Medulla oblongata (tissue), 1 donor: ENCODE measurements around the gene IQCE.

ENCODE experiments used
- DNase-seq: peaks from one replicate; pipeline ENCODE4 v3.0.0-alpha.2; 2015; ENCODE audit errors: extremely low spot score

Gene IQCE

DNA sequence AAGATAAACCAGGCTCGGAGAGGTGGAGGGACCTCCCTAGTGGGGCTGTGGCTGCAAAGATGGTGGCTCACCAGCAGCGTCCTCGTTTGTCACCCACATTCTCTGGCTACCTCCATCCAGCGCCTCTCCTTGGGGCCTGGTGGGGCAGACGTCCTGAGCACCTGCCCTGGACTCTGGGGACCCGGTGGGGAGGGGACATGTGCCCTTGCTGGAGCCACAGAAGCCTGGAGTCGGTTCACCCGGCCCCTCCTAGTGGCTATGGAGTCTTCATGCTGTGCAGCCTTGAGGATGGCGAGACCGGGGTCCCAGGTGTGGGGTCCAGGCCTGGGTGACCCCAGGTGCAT lies 87.5 kb downstream of the IQCE start:
- DNase-seq = no peak

DNA sequence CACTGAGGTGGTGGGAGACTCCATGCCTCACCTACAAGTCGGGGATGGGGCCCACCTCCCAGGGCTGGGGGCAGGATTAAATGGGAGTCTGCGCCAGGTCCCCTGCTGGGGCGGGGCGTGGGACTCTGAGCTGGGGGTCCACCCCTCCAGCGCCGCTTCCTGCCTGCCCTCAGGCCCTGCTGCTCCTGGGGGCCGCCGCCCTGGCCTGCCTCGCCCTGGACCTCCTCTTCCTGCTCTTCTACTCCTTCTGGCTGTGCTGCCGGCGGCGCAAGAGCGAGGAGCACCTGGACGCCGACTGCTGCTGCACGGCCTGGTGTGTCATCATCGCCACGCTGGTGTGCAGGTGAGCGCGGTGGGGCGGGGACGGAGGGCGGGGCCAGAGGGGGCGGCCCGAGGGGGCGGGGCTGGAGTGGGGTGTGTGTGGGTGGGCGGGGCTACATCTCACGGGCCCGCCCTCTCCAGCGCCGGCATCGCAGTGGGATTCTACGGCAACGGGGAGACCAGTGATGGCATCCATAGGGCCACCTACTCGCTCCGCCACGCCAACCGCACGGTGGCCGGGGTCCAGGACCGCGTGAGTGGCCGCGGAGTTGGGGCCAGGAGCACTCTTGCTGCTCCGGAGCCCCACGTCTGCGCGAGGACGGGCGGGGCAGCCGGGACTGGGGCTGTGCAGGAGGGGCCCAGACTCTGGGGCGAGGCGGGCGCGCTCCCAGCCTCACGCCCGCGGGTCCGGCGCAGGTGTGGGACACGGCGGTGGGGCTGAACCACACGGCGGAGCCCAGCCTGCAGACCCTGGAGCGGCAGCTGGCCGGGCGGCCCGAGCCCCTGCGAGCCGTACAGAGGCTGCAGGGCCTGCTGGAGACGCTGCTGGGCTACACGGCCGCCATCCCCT lies 88.1 kb downstream of the IQCE start:
- no peak for DNase-seq

DNA sequence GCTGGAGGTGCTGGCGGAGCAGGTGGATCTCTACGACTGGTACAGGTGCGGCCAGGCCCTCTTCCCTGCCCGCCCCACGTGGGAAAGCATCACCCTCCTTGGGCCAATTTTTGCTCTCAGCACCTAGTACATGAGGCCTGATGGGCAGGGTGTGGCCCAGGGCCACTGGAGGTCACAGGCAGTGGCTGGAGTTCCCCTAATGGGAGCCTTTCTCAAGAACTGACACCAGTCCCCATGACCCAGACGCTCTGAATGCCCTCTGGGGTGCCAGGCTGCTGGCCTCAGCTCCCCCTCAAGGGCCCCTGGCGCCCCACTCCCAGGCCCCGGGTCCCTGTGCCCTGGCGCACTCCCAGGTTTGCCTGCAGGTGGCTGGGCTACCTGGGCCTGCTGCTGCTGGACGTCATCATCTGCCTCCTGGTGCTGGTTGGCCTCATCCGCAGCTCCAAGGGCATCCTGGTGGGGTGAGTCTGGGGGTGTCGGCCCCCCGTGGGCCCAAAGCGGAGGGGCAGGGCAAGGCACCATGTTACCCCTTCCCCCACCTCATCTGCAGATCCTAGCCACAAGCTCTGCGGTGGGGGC lies 88.9 kb downstream of the IQCE start:
- no peak for DNase-seq

DNA sequence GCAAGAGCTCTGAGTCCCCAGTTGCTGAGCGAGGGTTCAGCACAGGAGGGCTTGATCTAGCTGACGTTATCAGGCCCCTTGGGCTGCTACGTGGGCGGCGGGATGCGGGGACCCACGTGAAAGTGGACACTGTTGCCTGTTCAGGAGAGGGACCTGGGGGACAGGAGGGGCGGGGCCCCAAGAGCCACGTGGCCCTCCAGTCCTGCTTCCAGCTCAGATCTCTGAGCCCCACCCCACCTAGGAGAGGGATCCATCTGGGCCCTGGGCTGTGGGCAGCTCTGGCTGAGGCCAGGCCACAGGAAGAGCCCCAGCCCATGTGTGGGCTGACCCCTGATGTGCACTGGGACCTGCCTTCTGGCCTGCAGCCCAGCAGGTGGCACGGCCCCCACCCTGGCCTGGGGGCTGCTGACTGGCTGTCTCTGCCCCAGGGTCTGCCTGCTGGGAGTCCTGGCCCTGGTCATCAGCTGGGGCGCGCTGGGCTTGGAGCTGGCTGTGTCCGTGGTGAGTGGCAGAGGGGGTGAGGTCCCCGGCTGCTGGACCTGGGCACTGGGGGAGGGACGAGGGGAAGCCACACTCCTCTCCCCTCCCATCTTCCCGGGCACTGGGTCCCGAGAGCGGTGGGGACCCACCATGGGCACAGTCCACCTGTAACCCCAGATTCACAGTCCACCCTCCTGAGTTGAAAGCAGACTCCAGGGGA lies 90.5 kb downstream of the IQCE start:
- no peak for DNase-seq

GRCh38 chr7:2649991-2650390 lies 91.2 kb downstream of the IQCE start:
- no peak for DNase-seq

DNA sequence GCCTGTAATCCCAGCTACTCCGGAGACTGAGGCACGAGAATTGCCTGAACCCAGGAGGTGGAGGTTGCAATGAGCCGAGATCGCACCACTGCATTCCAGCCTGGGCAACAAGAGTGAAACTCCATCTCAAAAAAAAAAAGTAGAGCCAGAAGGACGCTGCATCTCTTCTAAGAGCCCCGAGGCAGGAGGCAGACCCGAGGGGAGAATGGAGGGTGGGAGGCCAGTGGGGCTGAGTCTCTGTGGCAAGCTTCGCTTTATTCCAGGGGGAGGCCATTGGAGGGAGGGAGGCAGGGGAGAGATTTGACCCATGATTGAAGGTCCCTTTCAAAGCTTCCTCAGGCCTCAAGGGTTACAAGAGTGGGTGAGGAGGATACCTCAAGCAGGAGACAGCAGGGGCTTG lies 91.7 kb downstream of the IQCE start:
- no peak for DNase-seq

- DNase-seq = no peak
Observed at GRCh38 chr7:2651336-2651735, 92.6 kb downstream of the IQCE start.

DNA sequence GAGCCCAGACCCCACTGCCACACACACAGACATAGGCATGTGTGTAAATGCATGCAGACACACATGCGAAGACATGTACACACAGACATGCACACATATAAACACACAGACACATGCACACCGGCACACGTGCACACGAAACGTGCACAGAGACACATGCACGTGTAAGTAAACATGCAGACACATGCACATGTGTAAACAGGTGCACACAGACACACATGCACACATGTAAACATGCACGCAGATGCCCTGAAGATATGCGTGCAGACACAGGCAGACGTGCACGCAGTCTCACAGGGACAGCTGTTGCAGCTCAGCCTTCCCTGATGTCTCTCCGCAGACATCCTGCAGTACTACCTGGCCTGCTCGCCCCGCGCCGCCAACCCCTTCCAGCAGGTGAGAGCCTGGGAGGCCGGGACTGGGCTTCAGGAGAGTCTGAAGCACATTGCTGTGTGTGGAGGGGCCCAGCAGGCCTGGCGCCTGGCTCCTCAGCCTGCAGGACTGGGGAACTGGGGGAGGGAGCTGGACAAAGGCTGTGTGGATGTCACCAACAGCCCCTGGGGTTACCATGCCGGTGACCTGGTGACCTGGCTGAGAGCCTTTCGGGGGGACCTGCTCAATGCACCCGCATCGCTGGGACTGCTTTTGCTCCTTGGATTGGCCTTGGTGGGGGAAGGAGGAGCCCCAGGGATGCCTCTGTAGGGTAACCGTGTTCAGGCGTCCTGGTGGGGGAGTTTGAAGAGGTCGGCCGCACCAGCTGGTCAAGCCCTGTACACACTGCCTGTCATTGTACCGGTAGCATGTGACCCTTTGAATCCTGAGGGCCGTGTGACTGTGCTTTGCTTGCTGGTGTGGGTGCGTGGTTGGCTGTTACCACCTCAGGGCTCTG lies 93.3 kb downstream of the IQCE start:
- DNase-seq = no peak

DNA sequence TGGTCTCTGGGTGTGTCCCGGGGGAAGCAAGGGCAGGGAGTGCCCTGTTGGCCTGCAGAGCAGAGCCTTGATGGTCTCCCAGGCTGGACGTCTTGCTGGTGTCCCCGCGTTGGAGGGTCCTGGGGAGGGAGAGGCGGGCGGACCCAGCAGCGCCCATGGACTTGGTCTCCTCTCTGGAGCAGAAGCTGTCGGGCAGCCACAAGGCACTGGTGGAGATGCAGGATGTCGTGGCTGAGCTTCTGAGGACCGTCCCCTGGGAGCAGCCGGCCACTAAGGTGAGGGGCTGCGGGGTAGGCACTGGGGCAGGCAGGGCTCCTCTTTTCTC lies 93.9 kb downstream of the IQCE start:
- no peak for DNase-seq

DNA sequence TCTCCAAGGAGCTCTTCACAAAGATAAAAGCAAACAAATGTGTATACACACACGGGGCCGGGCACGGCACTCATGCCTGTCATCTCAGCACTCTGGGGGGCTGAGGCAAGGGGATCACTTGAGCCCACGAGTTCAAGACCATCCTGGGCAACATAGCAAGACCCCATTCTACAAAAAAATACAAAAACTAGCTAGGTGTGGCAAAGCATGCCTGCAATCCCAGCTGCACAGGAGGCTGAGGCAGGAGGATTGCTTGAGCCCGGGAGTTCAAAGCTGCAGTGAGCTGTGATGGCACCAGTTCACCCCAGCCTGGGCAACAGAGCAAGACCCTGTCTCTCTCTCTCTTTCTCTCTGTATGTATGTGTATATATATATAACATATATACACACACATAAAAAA lies 95.3 kb downstream of the IQCE start:
- DNase-seq = no peak

- DNase-seq = no peak
Observed at GRCh38 chr7:2655870-2656614, 97.3 kb downstream of the IQCE start.

- DNase-seq = no peak
Observed at GRCh38 chr7:2657208-2657607, 98.4 kb downstream of the IQCE start.

DNA sequence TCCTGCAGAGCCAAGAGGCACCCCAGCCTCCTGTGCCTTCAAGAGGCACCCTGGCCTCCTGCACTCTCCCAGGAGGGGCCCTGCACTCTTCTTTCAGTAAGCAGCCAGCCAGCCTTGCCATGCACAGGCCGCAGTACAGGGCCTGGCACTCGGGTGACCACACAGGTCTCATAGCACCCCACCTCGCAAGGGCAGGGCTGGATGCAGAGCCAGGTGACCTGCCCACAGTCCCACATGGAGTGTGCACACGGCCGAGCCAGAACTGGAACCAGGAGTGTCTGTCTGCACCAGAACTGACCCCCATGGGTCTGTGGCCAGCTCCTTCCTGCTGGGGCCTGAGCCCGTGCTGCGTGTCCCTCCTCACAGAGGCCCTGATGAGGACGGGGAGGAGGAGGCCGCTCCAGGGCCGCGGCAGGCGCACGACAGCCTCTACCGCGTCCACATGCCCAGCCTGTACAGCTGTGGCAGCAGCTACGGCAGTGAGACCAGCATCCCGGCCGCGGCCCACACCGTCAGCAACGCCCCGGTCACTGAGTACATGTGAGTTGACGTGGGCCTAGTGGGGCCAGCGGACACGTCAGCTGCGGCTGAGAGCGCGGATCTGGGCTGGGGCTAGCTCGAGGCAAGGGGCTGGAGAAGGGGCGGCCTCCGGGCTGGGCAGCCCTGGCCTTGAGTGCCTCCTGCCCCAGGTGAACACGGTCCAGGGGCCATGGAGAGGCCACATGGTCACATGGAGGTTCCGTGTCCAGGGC lies 99.3 kb downstream of the IQCE start:
- no peak for DNase-seq

- no peak for DNase-seq
Observed at GRCh38 chr7:2658941-2659340, 100.2 kb downstream of the IQCE start.

DNA sequence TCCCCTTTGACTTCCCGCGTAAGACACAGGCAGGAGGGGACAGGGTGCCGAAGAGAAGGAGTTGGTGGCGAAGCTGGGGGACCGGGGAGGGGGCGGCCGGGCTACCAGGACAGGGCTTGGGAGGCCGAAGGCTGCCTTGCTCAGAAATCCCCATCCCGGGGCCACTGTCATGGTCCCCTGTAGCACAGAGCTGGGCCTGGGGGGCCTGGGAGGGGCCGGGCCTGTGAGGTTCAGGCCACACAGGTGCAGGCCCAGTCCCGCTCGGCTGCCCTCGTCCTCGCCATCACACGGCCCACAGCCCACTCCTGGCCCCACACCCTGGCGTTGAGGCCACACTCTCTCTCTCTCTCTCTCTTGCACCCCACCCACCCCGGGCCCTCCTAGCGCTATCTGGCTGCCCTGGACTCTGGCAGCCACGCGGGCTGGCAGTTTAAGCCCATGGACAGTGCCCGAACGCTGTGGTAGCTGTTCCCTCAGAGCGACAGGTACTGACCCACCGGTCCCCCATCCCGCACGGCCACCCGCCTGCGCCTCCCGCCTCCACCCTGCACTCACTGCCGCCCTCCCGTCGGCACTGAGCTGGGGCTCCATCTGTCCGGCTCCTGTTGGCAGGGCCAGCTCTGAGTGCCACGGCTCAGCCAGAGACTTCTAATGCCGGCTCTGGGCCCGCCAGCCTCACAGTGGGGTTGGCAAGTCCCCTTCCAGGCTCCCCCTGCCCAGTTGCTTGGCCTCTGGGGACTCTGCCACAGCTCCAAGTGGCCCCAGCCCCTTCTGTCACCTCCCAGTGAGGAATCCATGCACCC lies 101.0 kb downstream of the IQCE start:
- DNase-seq = no peak

DNA sequence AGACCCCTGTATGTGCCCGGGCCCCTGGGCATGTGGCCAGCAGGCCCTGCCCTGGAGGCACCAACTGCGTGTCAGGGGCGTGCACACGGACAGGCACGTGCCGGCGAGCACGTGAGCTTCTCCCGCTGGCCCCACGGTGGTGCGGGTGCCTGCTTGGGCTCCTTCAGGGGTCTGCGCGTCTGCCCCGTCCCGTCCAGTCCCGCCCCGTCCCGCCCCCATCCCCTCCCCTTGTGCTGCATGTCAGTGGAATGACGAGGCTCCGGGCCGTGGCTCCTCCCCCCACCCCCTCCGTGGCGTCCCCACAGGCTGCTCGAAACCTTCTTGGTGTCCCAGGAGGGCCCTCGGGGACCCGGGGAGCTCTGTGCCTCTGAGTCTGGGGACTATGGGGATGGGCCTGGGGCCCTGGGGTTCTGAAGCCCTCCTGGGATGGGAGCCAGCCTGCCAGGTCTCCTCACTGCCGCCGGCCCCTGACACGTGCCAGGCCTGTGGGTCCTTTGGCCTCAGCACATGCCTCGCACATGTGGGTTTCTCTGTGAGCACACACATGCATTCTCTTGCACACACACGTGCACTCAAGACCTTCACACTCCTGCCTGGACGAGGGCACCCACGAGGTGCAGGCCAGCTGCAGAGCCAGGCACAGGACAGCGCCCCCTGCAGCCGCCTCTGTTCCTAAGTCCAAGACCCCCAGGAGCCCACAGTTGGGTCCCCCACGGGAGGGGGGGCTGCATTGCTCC lies 101.7 kb downstream of the IQCE start:
- no peak for DNase-seq

- no peak for DNase-seq
Observed at GRCh38 chr7:2661096-2661449, 102.3 kb downstream of the IQCE start.

DNA sequence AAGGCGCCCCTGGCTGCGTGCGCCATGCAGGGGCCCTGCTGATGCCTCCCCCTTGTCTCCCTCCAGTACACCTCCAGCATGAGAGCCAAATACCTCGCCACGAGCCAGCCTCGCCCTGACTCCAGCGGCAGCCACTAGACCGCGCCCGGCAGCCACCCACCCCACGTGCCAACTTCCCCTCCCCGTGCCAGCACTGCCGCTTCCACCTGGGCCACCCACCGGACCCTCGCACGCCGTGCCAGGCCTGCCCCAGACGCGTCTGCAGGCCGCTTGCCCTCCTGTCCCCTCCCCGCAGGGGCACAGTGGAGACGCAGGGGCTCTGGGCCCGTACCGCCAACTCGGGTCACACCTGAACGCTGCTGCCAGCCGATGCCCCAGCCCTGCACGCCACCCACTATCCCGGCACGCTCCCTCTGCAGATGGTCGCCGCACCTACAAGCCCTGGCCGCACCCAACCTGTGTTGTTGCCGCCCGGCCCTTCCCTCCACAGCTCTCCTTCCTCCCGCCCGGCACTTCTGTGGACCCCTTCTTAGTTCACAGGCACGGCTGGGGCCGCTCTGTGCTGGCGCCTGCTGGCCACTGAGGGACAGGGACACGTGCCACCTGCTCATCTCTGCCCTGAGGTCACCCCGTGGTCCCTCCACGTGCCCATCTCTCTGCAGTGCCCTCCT lies 103.0 kb downstream of the IQCE start:
- DNase-seq = no peak
